Activated CD8-positive, alpha-beta memory T cell treated with anti-CD3 and anti-CD28 coated beads, Interleukin-2, amount 50 U/mL, for 48 hours (primary cell): ENCODE measurements around the gene CBFA2T2.

Source experiments
- DNase-seq: peaks from one replicate; pipeline ENCODE4 v3.0.0-alpha.2; 2020

CBFA2T2 gene

GRCh38 chr20:33656010-33656782, 166.3 kb downstream of the CBFA2T2 start:
- no peak for DNase-seq

GRCh38 chr20:33656783-33657703, 167.1 kb downstream of the CBFA2T2 start:
- DNase-seq = no peak

- no peak for DNase-seq
These were observed 167.8 kb downstream of the CBFA2T2 start for GRCh38 chr20:33657704-33658095.

GRCh38 chr20:33658510-33658909, 168.6 kb downstream of the CBFA2T2 start:
- no peak for DNase-seq

GRCh38 chr20:33658929-33659328, 169.0 kb downstream of the CBFA2T2 start:
- no peak for DNase-seq

- DNase-seq = no peak
These were observed 169.6 kb downstream of the CBFA2T2 start for GRCh38 chr20:33659341-33660034.

GRCh38 chr20:33660035-33660684, 170.3 kb downstream of the CBFA2T2 start:
- DNase-seq = no peak

GRCh38 chr20:33660685-33661058, 170.8 kb downstream of the CBFA2T2 start:
- DNase-seq = no peak

- DNase-seq = no peak
These were observed 172.3 kb downstream of the CBFA2T2 start, which contains the start of gene C20orf144 for GRCh38 chr20:33662172-33662571. C20orf144 (plus strand) TSS chr20:33662327; CDS start chr20:33662346, 19 bp downstream.

GRCh38 chr20:33663161-33664084, 173.5 kb downstream of the CBFA2T2 start:
- DNase-seq = peak; percentile 91

GRCh38 chr20:33664085-33664761, 174.3 kb downstream of the CBFA2T2 start:
- no peak for DNase-seq

- no peak for DNase-seq
These were observed 174.9 kb downstream of the CBFA2T2 start for GRCh38 chr20:33664762-33665144.

- peak; percentile 91 for DNase-seq
These were observed 176.7 kb downstream of the CBFA2T2 start, which contains the start of gene ACTL10 for GRCh38 chr20:33666293-33667244. ACTL10 (plus strand) TSS chr20:33666943; CDS start chr20:33667498, 555 bp downstream.

GRCh38 chr20:33667245-33667675, 177.4 kb downstream of the CBFA2T2 start:
- peak; percentile 83 for DNase-seq

- peak; percentile 90 for DNase-seq
These were observed 178.0 kb downstream of the CBFA2T2 start for GRCh38 chr20:33667676-33668465.

GRCh38 chr20:33668466-33669155, 178.7 kb downstream of the CBFA2T2 start:
- no peak for DNase-seq

GRCh38 chr20:33669224-33669623, 179.3 kb downstream of the CBFA2T2 start:
- DNase-seq = no peak
